HFFc6 (cell line): ENCODE data around the gene CD300C. TPM values are rescaled to one million over a fixed set of nuclear protein-coding genes. Genes with fewer than 3 reads are reported as not detected.
A peak's percentile ranks its signal among the peaks of the same experiment; 100 is the strongest.

ENCODE experiments used
- DNase-seq: peaks from one replicate; pipeline ENCODE4 v3.0.0-alpha.2; 2018
- H3K27ac Mint-ChIP-seq: 2 replicates; pipeline ENCODE4 v1.8.0; 2020; ENCODE audit warnings: mild to moderate bottlenecking, mixed read lengths
- H3K27me3 Mint-ChIP-seq: 2 replicates; pipeline ENCODE4 v1.8.0; 2021; ENCODE audit warnings: mild to moderate bottlenecking, moderate library complexity, mixed read lengths; ENCODE audit not compliant: insufficient read depth
- H3K36me3 Mint-ChIP-seq: 2 replicates; pipeline ENCODE4 v1.8.0; 2021; ENCODE audit warnings: low read depth, mixed read lengths
- H3K4me1 Mint-ChIP-seq: 2 replicates; pipeline ENCODE4 v1.8.0; 2020; ENCODE audit warnings: low read depth, mixed read lengths
- H3K4me3 Mint-ChIP-seq: 2 replicates; pipeline ENCODE4 v1.8.0; 2020; ENCODE audit warnings: mild to moderate bottlenecking, moderate library complexity, mixed read lengths
- H3K9me3 Mint-ChIP-seq: 2 replicates; pipeline ENCODE4 v1.8.0; 2020; ENCODE audit warnings: mild to moderate bottlenecking, mixed read lengths
- CTCF ChIP-seq: fragments of 200-600 bp; sonication (generic); IDR thresholded peaks from 2 replicates; pipeline ENCODE4 v1.5.0; 2021; ENCODE audit warnings: antibody characterized with exemption, mild to moderate bottlenecking
- total RNA-seq, 6 experiments: library from RNA; stranded (reverse); fragmentation: NEBNext Ultra II Directional; extraction: Animal tissue kit (Norgen Biotek cat#: 25700); gene quantifications; 2 replicates in 1 of 6; 3 replicates in 5 of 6; pipeline ENCODE4 v1.2.3, GENCODE V29; 2021

CD300C gene
- total RNA-seq, 6 experiments from 2014 or later: not detected

- H3K4me3 Mint-ChIP-seq: no peak overlapping the region
- no peak for TF ChIP-seq CTCF
- no peaks in the 10 kb centered on the region for H3K36me3 Mint-ChIP-seq
- H3K27me3 Mint-ChIP-seq: peaks cover 1% of the 10 kb centered on the region; the same call in 1 of the 2 replicates
- H3K4me1 Mint-ChIP-seq: no peaks in the 10 kb centered on the region
- H3K27ac Mint-ChIP-seq: no peak overlapping the region
- H3K9me3 Mint-ChIP-seq: peaks cover 18% of the 10 kb centered on the region
- no peak for DNase-seq
These were observed 43.1 kb downstream of the CD300C start for GRCh38 chr17:74502861-74503260.

- Mint-ChIP-seq H3K27me3 (peaks cover 1% of the 10 kb centered on the region; the same call in 1 of the 2 replicates), H3K4me1 (no peaks in the 10 kb centered on the region), H3K4me3 (no peak overlapping the region), H3K9me3 (peaks cover 16% of the 10 kb centered on the region), H3K27ac (no peak overlapping the region), H3K36me3 (no peaks in the 10 kb centered on the region)
- DNase-seq: no peak
- TF ChIP-seq CTCF: no peak
These were observed 45.9 kb downstream of the CD300C start for GRCh38 chr17:74499992-74500391.

GRCh38 chr17:74497471-74497870, 48.4 kb downstream of the CD300C start:
- TF ChIP-seq CTCF: no peak
- no peaks in the 10 kb centered on the region for H3K36me3 Mint-ChIP-seq
- no peak for DNase-seq
- no peaks in the 10 kb centered on the region for H3K4me1 Mint-ChIP-seq
- H3K9me3 Mint-ChIP-seq: peaks cover 21% of the 10 kb centered on the region
- H3K4me3 Mint-ChIP-seq: no peak overlapping the region
- peaks cover 1% of the 10 kb centered on the region; the same call in 1 of the 2 replicates for H3K27me3 Mint-ChIP-seq
- no peak overlapping the region for H3K27ac Mint-ChIP-seq

GRCh38 chr17:74493331-74493833, 52.5 kb downstream of the CD300C start:
- Mint-ChIP-seq H3K4me3 (no peak overlapping the region), H3K4me1 (no peaks in the 10 kb centered on the region), H3K27me3 (no peaks in the 10 kb centered on the region), H3K27ac (no peak overlapping the region), H3K36me3 (no peaks in the 10 kb centered on the region), H3K9me3 (peaks cover 18% of the 10 kb centered on the region)
- peak; percentile 48 for DNase-seq
- TF ChIP-seq CTCF: peak; percentile 83

- TF ChIP-seq CTCF: no peak
- H3K27me3 Mint-ChIP-seq: no peaks in the 10 kb centered on the region
- H3K9me3 Mint-ChIP-seq: peaks cover 14% of the 10 kb centered on the region
- H3K36me3 Mint-ChIP-seq: no peaks in the 10 kb centered on the region
- H3K4me3 Mint-ChIP-seq: no peak overlapping the region
- H3K4me1 Mint-ChIP-seq: no peaks in the 10 kb centered on the region
- DNase-seq: no peak
- no peak overlapping the region for H3K27ac Mint-ChIP-seq
These were observed 54.3 kb downstream of the CD300C start for GRCh38 chr17:74491626-74492025.

Other genes starting within 250 kb of the CD300C start
- not detected for gene KIF19, start 219.9 kb downstream of the CD300C start, total RNA-seq
- gene BTBD17, start 184.2 kb downstream of the CD300C start, total RNA-seq: not detected
- gene GPR142, start 178.6 kb downstream of the CD300C start, total RNA-seq: not detected
- gene GPRC5C, start 114.0 kb downstream of the CD300C start, total RNA-seq: not detected
- gene CD300A, start 79.5 kb downstream of the CD300C start, total RNA-seq: not detected
- not detected for gene CD300LB, start 14.6 kb downstream of the CD300C start, total RNA-seq
- gene CD300H, start 21.4 kb upstream of the CD300C start, total RNA-seq: not detected
- gene CD300LD, start 46.2 kb upstream of the CD300C start, total RNA-seq: not detected
- not detected for gene CD300E, start 77.6 kb upstream of the CD300C start, total RNA-seq
- not detected for gene CD300LF, start 166.8 kb upstream of the CD300C start, total RNA-seq
- gene RAB37, start 191.1 kb upstream of the CD300C start, total RNA-seq: under 1 TPM in 3 of 6 experiments, not detected in 3; 0.11 to 0.28 (median 0.12) TPM
- gene NHERF1, start 202.5 kb upstream of the CD300C start, total RNA-seq: 10 to 100 TPM; 15.7 to 18.9 (median 17.5) TPM
- gene NAT9, start 230.2 kb upstream of the CD300C start, total RNA-seq: 10 to 100 TPM; 40.9 to 50.7 (median 46.6) TPM